RWPE1 (cell line): Measurements from ENCODE around the gene ARHGAP22.

Experiments used
- CTCF ChIA-PET: fragments of 350-600 bp; sonication (Branson Sonifier 250); formaldehyde crosslinking; extraction: SDS; loops from one replicate; lab custom pipeline; 2021; lab: Yijun Ruan, JAX
- POLR2A ChIA-PET: fragments of 400-600 bp; formaldehyde crosslinking; extraction: SDS; loops from one replicate; lab custom pipeline; 2020; ENCODE audit warnings: antibody characterized with exemption; ENCODE audit not compliant: low non-redundant PET; lab: Yijun Ruan, JAX
- DNase-seq: peaks from one replicate; pipeline ENCODE4 v3.0.0; 2012; ENCODE audit warnings: low spot score
- H3K27ac ChIP-seq: fragments of 450-650 bp; 2 replicates; pipeline ENCODE4 v1.5.1; 2017
- TF ChIP-seq, protein P1 (sequence below): fragments of 450-650 bp; conservative IDR thresholded peaks from 2 replicates; pipeline ENCODE4 v1.5.1; 2017; ENCODE audit warnings: low read depth, mild to moderate bottlenecking

Gene ARHGAP22

DNA sequence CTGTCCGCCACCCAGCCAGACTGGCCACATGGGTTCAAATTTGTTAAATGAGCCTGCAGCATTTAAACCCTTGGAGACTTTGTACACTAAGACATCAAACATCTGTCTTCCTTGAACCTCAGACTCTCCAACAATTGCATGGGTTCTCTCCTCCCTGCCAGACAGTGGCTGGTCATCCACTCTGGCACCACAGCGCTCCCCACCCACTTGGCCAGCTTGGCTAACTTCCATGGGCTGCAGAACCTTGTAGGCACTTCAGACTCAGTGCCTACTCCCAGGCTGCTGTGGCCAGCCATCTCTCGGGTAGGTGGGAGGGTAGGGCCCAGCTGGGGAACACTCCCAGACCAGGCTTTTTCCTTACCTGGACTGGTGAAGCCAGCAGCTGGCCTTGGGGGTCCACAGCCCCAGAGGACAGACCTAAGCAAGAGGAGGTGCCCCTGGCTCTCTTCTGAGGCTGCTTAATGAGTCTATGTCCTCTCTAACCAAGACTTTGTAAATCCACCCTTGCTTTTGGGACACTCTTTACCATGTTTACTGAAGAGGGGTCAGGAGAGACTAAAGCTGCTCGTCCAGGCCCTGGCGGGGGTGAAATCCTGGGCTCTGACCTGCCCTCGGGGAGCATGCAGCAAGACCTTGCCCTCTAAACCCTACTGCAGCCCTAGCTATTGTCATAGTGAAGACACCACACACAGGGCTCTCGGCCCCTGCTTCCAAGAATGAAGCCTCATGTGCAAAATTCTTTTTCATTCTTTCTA is 82.7 kb downstream of the ARHGAP22 start:
- H3K27ac ChIP-seq, result no peak overlapping the region
- DNase-seq, result no peak
- POLR2A ChIA-PET, result no interaction called here
- TF ChIP-seq, protein P1, sequence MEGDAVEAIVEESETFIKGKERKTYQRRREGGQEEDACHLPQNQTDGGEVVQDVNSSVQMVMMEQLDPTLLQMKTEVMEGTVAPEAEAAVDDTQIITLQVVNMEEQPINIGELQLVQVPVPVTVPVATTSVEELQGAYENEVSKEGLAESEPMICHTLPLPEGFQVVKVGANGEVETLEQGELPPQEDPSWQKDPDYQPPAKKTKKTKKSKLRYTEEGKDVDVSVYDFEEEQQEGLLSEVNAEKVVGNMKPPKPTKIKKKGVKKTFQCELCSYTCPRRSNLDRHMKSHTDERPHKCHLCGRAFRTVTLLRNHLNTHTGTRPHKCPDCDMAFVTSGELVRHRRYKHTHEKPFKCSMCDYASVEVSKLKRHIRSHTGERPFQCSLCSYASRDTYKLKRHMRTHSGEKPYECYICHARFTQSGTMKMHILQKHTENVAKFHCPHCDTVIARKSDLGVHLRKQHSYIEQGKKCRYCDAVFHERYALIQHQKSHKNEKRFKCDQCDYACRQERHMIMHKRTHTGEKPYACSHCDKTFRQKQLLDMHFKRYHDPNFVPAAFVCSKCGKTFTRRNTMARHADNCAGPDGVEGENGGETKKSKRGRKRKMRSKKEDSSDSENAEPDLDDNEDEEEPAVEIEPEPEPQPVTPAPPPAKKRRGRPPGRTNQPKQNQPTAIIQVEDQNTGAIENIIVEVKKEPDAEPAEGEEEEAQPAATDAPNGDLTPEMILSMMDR, result no peak
- CTCF ChIA-PET, result no interaction called here

DNA sequence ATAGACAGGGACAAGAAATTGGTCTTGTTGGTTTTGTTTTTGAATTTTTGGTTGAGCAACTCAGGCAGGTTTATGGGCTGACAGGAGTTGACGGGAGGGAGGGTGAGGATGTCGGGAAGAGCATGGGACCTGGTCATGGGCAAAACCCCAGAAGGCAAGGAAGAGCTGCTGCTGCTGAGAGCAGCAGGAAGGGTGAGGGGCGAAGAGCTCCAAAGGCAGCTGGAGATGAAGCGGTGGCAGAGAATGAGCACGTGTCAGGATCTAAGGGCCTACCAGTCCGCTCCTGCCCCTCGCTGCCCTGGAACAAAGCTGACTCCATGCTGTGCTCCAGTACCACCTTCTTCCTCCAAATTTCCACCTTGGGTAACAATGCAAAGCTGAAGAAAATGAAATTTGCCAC is 84.3 kb downstream of the ARHGAP22 start:
- ChIA-PET POLR2A (no interaction called here), CTCF (no interaction called here)
- H3K27ac ChIP-seq, result no peak overlapping the region
- TF ChIP-seq, protein P1, result no peak
- DNase-seq, result no peak

DNA sequence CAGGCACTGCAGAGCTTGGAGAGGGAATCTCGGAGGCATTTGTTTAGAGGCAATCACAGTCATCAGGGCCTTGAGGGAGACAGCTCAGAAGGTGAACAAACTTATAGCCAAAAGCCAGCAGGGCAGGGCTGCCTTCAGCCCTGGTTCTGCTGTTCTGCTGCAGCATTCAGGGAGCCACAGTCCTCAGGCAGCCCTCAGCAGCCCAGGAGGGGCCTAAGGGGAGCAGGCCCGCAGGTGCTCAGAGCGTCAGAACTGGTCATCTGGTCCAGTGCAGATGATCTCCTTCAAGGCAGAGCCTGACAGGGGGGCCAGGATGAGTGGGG is 84.7 kb downstream of the ARHGAP22 start:
- POLR2A ChIA-PET, result no interaction called here
- TF ChIP-seq, protein P1, result no peak
- CTCF ChIA-PET, result no interaction called here

DNA sequence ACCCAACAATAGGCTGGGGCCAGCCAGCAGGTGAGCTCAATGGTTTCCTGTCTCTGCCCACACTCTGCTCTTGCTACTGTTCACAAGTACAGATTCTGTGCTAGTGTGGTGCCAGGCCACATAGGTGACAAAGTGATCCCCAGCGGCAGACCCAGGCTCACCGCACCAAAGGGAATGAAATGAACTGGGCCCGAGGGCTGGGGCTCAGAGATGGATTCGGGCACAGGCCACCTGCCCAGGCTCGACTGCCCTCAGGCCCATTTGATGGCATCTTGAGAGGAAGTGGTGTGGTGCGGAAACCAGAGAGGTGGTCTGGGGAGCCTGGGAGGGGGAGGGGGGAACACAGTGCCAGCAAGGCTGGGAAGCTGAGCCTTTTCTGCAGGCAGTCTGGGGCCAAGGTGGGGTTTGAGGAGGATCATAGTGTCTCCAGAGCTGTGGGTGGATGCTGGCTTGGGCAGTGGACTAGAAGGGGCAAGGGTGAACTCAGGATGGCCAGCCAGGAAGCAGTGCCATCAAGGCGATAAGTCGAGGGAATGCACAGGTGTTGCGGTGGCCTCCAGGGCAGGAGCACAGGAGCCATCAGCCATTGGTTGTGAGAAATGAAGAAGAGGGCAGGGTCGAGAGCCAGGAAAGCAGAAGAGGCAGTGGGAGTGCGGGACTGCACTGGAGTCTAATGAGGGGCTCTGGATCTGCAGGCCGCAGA is 85.2 kb downstream of the ARHGAP22 start:
- no peak overlapping the region for H3K27ac ChIP-seq
- no peak for DNase-seq
- ChIA-PET CTCF (no interaction called here), POLR2A (no interaction called here)
- TF ChIP-seq, protein P1, result no peak

More for the DNA sequence above, 84.7 kb downstream of the ARHGAP22 start:
- H3K27ac ChIP-seq, result no peak overlapping the region
- no peak for DNase-seq

DNA sequence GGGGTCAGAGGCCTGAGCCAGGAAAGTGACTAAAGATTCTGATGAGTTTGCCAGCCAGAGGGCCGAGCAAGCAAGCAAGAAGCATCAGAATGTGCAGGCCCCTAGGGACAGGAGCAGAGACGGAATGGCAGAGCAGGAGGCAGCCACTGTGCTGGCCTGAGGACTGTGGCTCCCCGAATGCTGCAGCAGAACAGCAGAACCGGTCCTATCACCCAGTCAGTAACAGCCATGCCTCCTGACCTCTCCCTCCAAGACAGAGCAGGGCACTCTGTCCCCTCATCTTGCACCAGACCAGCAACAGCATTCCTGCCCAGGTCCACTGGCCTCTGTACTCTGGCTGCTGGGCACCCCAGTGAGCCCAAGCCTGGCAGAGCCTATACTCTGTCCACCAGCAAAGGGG is 85.9 kb downstream of the ARHGAP22 start:
- TF ChIP-seq, protein P1, result no peak
- DNase-seq, result no peak

DNA sequence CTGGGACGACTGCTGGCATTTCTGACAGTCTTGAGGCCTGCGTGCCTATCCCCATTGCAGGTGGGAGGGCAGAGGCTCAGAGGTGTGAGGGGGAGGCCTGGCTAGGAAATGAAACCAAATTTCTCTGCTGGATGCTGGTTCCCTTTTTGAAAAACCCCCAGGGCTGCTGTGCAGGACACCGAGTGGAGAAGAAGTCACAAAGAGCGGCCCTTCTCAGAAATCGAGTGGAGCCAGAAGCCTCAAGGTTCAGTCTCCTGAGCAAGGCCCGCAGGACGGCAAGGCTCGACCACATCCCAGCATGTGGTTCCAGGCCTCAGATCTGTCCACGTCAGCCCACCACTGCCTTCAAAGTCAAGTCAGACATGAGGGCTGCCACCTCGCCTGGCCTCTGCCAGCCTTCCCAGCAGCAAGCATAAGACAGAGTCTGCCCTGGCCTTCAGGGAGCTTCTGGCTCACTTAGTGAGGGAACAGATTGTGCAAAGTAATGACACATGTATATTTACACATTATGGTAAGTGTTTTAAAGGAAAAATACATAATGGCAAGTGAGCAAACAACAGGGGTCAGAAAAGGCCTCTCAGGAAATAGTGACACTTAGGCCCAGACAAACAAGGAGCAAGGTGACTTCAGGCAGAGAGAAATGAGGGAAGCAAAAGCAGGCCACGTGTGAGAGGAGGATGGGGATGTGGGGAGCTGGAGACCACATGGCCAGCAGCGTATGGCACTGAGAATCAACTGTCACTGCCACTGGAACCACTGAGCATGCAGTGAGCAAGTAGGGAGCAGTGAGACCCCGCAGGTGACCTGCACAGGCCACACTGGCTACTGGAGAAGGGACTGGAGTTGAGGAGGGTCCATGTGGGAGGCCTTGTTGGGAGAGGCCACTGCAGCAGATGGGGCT is 86.7 kb downstream of the ARHGAP22 start:
- POLR2A ChIA-PET, result no interaction called here
- H3K27ac ChIP-seq, result no peak overlapping the region
- CTCF ChIA-PET, result no interaction called here

More for the DNA sequence above, 85.9 kb downstream of the ARHGAP22 start:
- ChIA-PET POLR2A (no interaction called here), CTCF (no interaction called here)
- H3K27ac ChIP-seq, result no peak overlapping the region

More for the DNA sequence above, 86.7 kb downstream of the ARHGAP22 start:
- DNase-seq, result no peak
- TF ChIP-seq, protein P1, result no peak
